Stimulated activated memory B cell treated with anti-CD40 and anti-IgM and Interleukin-4, amounts not matched to agents 10 μg/mL and 1 μg/mL and 100 μg/mL, for 72 hours (primary cell): Measurements from ENCODE around the gene PUDP.
"Not testable (repeated sequence)": the region's sequence is repeated elsewhere in the genome, so short reads cannot be mapped to it uniquely, and the experiment has no call there.

ENCODE experiments used
- ATAC-seq: fragments of 150-1000 bp; cut with Tn5 transposase; 2 replicates; pipeline ENCODE4 v1.10.0; 2021
- H3K27ac Mint-ChIP-seq: one replicate; pipeline ENCODE4 v1.8.0; 2022; ENCODE audit warnings: mild to moderate bottlenecking, mixed read lengths
- H3K27me3 Mint-ChIP-seq: one replicate; pipeline ENCODE4 v1.8.0; 2022; ENCODE audit warnings: mixed read lengths
- H3K36me3 Mint-ChIP-seq: one replicate; pipeline ENCODE4 v1.8.0; 2022; ENCODE audit warnings: mixed read lengths
- H3K4me1 Mint-ChIP-seq: one replicate; pipeline ENCODE4 v1.8.0; 2022; ENCODE audit warnings: mixed read lengths
- H3K4me3 Mint-ChIP-seq: one replicate; pipeline ENCODE4 v1.8.0; 2022; ENCODE audit warnings: mild to moderate bottlenecking, moderate library complexity, mixed read lengths
- H3K9me3 Mint-ChIP-seq: one replicate; pipeline ENCODE4 v1.8.0; 2022; ENCODE audit warnings: mixed read lengths

Gene PUDP

GRCh38 chrX:7106649-7107048 lies 41.3 kb downstream of the PUDP start:
- peaks cover 2% of the 10 kb centered on the region for H3K9me3 Mint-ChIP-seq
- no peak overlapping the region for H3K27ac Mint-ChIP-seq
- H3K27me3 Mint-ChIP-seq, result no peaks in the 10 kb centered on the region
- H3K4me1 Mint-ChIP-seq, result peaks cover 41% of the 10 kb centered on the region
- no peak for ATAC-seq
- peaks cover 20% of the 10 kb centered on the region for H3K36me3 Mint-ChIP-seq
- H3K4me3 Mint-ChIP-seq, result no peak overlapping the region

GRCh38 chrX:7102119-7102518 lies 45.8 kb downstream of the PUDP start:
- Mint-ChIP-seq H3K27me3 (no peaks in the 10 kb centered on the region), H3K9me3 (peaks cover 2% of the 10 kb centered on the region), H3K4me3 (no peak overlapping the region), H3K27ac (no peak overlapping the region), H3K4me1 (peaks cover 12% of the 10 kb centered on the region), H3K36me3 (peaks cover 35% of the 10 kb centered on the region)
- ATAC-seq, result no peak

- Mint-ChIP-seq H3K36me3 (peaks cover 38% of the 10 kb centered on the region), H3K27ac (no peak overlapping the region), H3K4me1 (peaks cover 12% of the 10 kb centered on the region), H3K27me3 (no peaks in the 10 kb centered on the region), H3K9me3 (peaks cover 2% of the 10 kb centered on the region), H3K4me3 (no peak overlapping the region)
- no peak for ATAC-seq
Measured at GRCh38 chrX:7100022-7100421, 47.9 kb downstream of the PUDP start.

GRCh38 chrX:7095657-7096056 lies 52.3 kb downstream of the PUDP start:
- H3K4me3 Mint-ChIP-seq, ATAC-seq, H3K27me3 Mint-ChIP-seq, H3K27ac Mint-ChIP-seq, H3K9me3 Mint-ChIP-seq: not testable (repeated sequence)
- peaks cover 21% of the 10 kb centered on the region for H3K4me1 Mint-ChIP-seq
- peaks cover 11% of the 10 kb centered on the region for H3K36me3 Mint-ChIP-seq

GRCh38 chrX:7093305-7093704 lies 54.6 kb downstream of the PUDP start:
- Mint-ChIP-seq H3K9me3 (no peaks in the 10 kb centered on the region), H3K4me1 (peaks cover 35% of the 10 kb centered on the region), H3K4me3 (no peak overlapping the region), H3K36me3 (peaks cover 11% of the 10 kb centered on the region), H3K27me3 (no peaks in the 10 kb centered on the region), H3K27ac (no peak overlapping the region)
- ATAC-seq, result no peak

- H3K36me3 Mint-ChIP-seq, result peaks cover 10% of the 10 kb centered on the region
- H3K27me3 Mint-ChIP-seq, result no peaks in the 10 kb centered on the region
- peaks cover 36% of the 10 kb centered on the region for H3K4me1 Mint-ChIP-seq
- H3K4me3 Mint-ChIP-seq, result no peak overlapping the region
- ATAC-seq, result no peak
- no peak overlapping the region for H3K27ac Mint-ChIP-seq
- no peaks in the 10 kb centered on the region for H3K9me3 Mint-ChIP-seq
Measured at GRCh38 chrX:7092543-7092942, 55.4 kb downstream of the PUDP start.

- H3K27ac Mint-ChIP-seq, result no peak overlapping the region
- no peaks in the 10 kb centered on the region for H3K9me3 Mint-ChIP-seq
- H3K27me3 Mint-ChIP-seq, result no peaks in the 10 kb centered on the region
- peaks cover 39% of the 10 kb centered on the region for H3K4me1 Mint-ChIP-seq
- H3K36me3 Mint-ChIP-seq, result peaks cover 5% of the 10 kb centered on the region
- no peak overlapping the region for H3K4me3 Mint-ChIP-seq
- ATAC-seq, result no peak
Measured at GRCh38 chrX:7091923-7092322, 56.0 kb downstream of the PUDP start.

- Mint-ChIP-seq H3K4me3 (no peak overlapping the region), H3K27me3 (no peaks in the 10 kb centered on the region), H3K9me3 (no peaks in the 10 kb centered on the region), H3K4me1 (peaks cover 52% of the 10 kb centered on the region), H3K36me3 (peaks cover 5% of the 10 kb centered on the region), H3K27ac (no peak overlapping the region)
- no peak for ATAC-seq
Measured at GRCh38 chrX:7090641-7091040, 57.3 kb downstream of the PUDP start.

- ATAC-seq, result peak; percentile 65
- Mint-ChIP-seq H3K4me1 (peaks cover 62% of the 10 kb centered on the region), H3K4me3 (no peak overlapping the region)
Measured at GRCh38 chrX:7088968-7089615, 58.9 kb downstream of the PUDP start.

GRCh38 chrX:7086384-7086783 lies 61.6 kb downstream of the PUDP start:
- no peaks in the 10 kb centered on the region for H3K9me3 Mint-ChIP-seq
- H3K4me1 Mint-ChIP-seq, result peaks cover 62% of the 10 kb centered on the region
- no peaks in the 10 kb centered on the region for H3K27me3 Mint-ChIP-seq
- H3K27ac Mint-ChIP-seq, result no peak overlapping the region
- no peak for ATAC-seq
- H3K36me3 Mint-ChIP-seq, result no peaks in the 10 kb centered on the region
- H3K4me3 Mint-ChIP-seq, result no peak overlapping the region

More at GRCh38 chrX:7088968-7089615, 58.9 kb downstream of the PUDP start:
- Mint-ChIP-seq H3K27ac (peak overlapping the region; percentile 40), H3K36me3 (no peaks in the 10 kb centered on the region), H3K27me3 (no peaks in the 10 kb centered on the region), H3K9me3 (no peaks in the 10 kb centered on the region)

GRCh38 chrX:7085879-7086278 lies 62.1 kb downstream of the PUDP start:
- no peaks in the 10 kb centered on the region for H3K27me3 Mint-ChIP-seq
- no peak for ATAC-seq
- H3K4me3 Mint-ChIP-seq, result no peak overlapping the region
- H3K4me1 Mint-ChIP-seq, result peaks cover 62% of the 10 kb centered on the region
- no peak overlapping the region for H3K27ac Mint-ChIP-seq
- H3K9me3 Mint-ChIP-seq, result no peaks in the 10 kb centered on the region
- no peaks in the 10 kb centered on the region for H3K36me3 Mint-ChIP-seq

- Mint-ChIP-seq H3K9me3 (no peaks in the 10 kb centered on the region), H3K27me3 (no peaks in the 10 kb centered on the region), H3K27ac (no peak overlapping the region), H3K4me1 (peaks cover 64% of the 10 kb centered on the region), H3K4me3 (no peak overlapping the region), H3K36me3 (no peaks in the 10 kb centered on the region)
- no peak for ATAC-seq
Measured at GRCh38 chrX:7084841-7085240, 63.1 kb downstream of the PUDP start.

GRCh38 chrX:7083468-7084396 lies 64.2 kb downstream of the PUDP start:
- H3K9me3 Mint-ChIP-seq, result no peaks in the 10 kb centered on the region
- H3K27me3 Mint-ChIP-seq, result no peaks in the 10 kb centered on the region
- H3K4me3 Mint-ChIP-seq, result peak overlapping the region; percentile 46
- ATAC-seq, result peak; percentile 98
- peak overlapping the region; percentile 48 for H3K27ac Mint-ChIP-seq
- no peaks in the 10 kb centered on the region for H3K36me3 Mint-ChIP-seq
- H3K4me1 Mint-ChIP-seq, result peaks cover 57% of the 10 kb centered on the region

- no peaks in the 10 kb centered on the region for H3K36me3 Mint-ChIP-seq
- peaks cover 53% of the 10 kb centered on the region for H3K4me1 Mint-ChIP-seq
- H3K27ac Mint-ChIP-seq, result peak overlapping the region; percentile 48
- no peaks in the 10 kb centered on the region for H3K27me3 Mint-ChIP-seq
- ATAC-seq, result no peak
- no peaks in the 10 kb centered on the region for H3K9me3 Mint-ChIP-seq
- H3K4me3 Mint-ChIP-seq, result peak overlapping the region; percentile 28
Measured at GRCh38 chrX:7083021-7083420, 64.9 kb downstream of the PUDP start.

- Mint-ChIP-seq H3K27me3 (no peaks in the 10 kb centered on the region), H3K27ac (no peak overlapping the region), H3K4me1 (peaks cover 53% of the 10 kb centered on the region)
Measured at GRCh38 chrX:7082556-7082955, 65.4 kb downstream of the PUDP start.

More at GRCh38 chrX:7082556-7082955, 65.4 kb downstream of the PUDP start:
- Mint-ChIP-seq H3K4me3 (no peak overlapping the region), H3K9me3 (no peaks in the 10 kb centered on the region), H3K36me3 (no peaks in the 10 kb centered on the region)
- ATAC-seq, result no peak
